GOT3 (cell line): ENCODE data around the gene ARHGDIG.
"Not testable (repeated sequence)": the region's sequence is repeated elsewhere in the genome, so short reads cannot be mapped to it uniquely, and the experiment has no call there.

Experiments
- DNase-seq: peaks from one replicate; lab custom pipeline; 2025; ENCODE audit warnings: mixed read lengths; lab: John Stamatoyannopoulos, UW

Gene ARHGDIG

GRCh38 chr16:280552-280951, at the start of gene ARHGDIG:
TSS of gene ARHGDIG (plus strand) at chr16:280591. CDS start at chr16:280681, 90 bp downstream.
- DNase-seq: no peak

GRCh38 chr16:230949-231348, 49.4 kb upstream of the ARHGDIG start:
- DNase-seq: no peak

DNA sequence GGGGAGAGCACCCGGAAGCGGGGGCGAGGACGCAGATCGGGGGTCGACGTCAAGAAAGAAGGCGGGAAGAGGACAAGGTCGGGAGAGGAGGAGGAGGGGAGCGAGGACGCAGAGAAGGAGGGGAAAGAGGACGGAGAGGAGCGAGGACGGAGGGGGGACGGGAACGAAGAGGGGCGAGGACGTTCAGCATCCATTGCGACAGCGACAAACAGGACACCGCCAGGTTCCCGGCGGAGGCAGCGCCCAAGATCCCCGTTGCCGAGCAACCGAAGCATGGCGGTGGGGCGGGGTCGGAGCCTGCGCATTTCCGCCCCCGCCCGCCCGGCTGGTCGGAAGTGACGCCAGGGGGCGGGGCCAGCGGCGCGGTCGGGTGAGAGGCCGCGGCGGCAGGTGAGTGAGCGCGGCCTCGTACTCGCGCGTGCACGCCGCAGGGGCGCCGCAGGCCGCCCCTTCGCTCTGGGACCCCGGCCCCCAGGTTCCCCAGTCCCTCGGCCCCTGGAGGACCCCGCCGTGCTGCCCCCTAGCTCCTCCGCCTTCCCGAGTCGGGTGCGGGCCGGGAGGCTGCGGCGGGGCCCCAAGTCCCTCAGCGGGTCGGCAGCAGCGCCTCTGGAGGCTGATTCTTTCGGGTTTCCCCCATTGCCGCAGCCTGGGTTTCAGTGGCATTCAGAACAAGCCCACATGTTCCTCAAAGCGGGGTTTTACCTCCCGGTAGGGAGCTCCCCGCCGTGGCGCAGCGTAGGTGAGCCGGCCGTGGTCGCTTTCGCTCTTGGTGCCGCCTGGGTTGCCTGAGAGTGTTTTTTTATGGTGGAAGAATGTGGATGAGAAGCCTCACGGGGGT, 45.7 kb upstream of the ARHGDIG start, which contains the start of gene FAM234A:
Gene FAM234A (plus strand): TSS at position 354 of the 838 bp plus-strand sequence. CDS start 19,593 bp downstream, outside the sequence.
- DNase-seq: peak; percentile 67

- no peak for DNase-seq
Observed at GRCh38 chr16:239948-240277, 40.5 kb upstream of the ARHGDIG start.

DNA sequence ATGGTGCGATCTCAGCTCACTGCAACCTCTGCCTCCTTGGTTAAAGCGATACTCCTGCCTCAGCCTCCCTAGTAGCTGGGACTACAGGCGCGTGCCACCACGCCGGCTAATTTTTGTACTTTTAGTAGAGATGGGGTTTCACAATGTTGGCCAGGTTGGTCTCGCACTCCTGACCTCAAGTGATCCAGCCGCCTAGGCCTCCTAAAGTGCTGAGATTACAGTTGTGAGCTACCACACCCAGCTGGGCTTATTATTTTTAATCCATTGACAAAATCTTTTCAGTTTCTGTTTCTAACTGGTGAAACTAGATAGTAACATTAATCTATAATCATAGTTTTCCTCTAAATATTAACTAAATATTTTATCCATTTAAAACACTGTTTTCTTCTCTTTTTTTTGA, 39.8 kb upstream of the ARHGDIG start:
- DNase-seq: no peak

DNA sequence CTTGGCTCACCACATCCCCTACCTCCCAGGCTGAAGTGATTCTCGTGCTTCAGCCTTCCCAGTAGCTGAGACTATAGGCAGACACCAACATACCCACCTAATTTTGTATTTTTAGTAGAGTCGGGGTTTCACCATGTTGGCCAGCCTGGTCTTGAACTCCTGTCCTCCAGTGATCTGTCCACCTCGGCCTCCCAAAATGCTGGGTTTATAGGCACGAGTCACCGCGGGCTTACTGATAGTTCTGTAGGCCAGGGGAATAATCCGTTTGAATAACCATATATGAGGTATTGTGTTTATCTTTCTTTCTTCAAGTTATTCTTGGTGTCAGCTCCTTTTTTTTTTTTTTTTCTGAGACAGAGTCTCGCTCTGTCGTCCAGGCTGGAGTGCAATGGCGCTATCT, 38.1 kb upstream of the ARHGDIG start:
- no peak for DNase-seq

GRCh38 chr16:243348-243747, 37.0 kb upstream of the ARHGDIG start:
- no peak for DNase-seq

- DNase-seq: no peak
Observed at GRCh38 chr16:245105-245504, 35.3 kb upstream of the ARHGDIG start.

DNA sequence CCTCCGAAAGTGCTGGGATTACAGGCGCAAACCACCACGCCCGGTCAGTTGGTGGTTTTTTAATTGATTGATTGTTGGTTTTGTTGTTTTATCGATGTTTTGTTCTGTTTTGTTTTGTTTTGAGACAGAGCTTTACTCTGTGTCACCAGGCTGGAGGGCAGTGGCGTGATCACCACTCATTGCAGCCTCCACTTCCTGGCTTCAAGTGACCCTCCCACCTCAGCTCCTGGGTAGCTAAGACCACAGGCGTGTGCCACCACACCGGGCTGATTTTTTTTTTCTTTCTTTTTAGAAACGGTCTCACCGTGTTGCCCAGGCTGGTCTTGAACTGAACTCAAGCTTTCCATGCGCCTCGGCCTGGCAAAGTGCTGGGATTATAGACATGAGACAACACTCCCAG, 33.4 kb upstream of the ARHGDIG start:
- no peak for DNase-seq

GRCh38 chr16:249431-249830, 31.0 kb upstream of the ARHGDIG start:
- DNase-seq: no peak

GRCh38 chr16:252366-253337, 27.7 kb upstream of the ARHGDIG start:
- DNase-seq: no peak

- DNase-seq: no peak
Observed at GRCh38 chr16:253833-254232, 26.6 kb upstream of the ARHGDIG start.

DNA sequence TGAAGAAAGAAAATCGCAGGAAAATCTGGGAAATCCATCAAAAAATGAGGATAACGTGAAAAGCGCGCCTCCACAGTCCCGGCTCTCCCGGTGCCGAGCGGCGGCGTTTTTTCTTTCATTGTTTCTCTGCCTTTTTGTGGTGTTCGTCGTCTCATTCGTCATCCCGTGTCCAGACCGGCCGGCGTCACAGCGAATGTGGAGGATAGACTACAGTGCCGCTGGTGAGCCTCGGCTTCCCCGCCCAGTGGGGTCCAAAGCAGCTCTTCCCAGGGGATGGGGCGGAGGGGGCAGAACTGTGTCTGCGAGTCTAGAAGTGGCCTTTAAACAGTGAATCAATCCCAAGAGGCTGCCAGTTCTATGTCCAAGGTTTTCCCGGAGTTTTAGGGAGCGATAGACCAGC, 25.9 kb upstream of the ARHGDIG start:
- no peak for DNase-seq

GRCh38 chr16:255183-255582, 25.2 kb upstream of the ARHGDIG start:
- no peak for DNase-seq

DNA sequence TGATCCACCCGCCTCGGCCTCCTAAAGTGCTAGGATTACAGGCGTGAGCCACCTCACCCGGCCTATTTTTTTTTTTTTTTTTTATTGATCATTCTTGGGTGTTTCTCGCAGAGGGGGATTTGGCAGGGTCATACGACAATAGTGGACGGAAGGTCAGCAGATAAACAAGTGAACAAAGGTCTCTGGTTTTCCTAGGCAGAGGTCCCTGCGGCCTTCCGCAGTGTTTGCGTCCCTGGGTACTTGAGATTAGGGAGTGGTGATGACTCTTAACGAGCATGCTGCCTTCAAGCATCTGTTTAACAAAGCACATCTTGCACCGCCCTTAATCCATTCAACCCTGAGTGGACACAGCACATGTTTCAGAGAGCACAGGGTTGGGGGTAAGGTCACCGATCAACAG, 22.3 kb upstream of the ARHGDIG start:
- DNase-seq: not testable (repeated sequence)

GRCh38 chr16:259226-259625, 21.2 kb upstream of the ARHGDIG start:
- DNase-seq: no peak

DNA sequence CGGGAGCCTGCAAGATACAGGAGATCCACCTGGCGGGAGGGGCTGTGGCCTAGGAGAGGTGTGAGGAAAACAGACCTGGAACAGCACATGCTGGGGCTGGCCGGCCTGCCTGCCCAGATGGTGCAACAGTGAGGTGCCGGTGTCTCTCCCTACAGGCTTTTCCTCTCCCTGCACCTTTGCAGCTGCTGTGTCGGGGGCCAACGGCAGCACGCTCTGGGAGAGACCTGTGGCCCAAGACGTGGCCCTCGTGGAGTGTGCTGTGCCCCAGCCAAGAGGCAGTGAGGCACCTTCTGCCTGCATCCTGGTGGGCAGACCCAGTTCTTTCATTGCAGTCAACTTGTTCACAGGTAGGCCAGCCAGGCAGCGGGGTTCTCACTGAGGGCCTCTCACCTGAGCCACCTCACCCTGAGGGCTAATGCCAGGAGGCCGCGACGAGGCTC, 20.6 kb upstream of the ARHGDIG start:
- DNase-seq: no peak

DNA sequence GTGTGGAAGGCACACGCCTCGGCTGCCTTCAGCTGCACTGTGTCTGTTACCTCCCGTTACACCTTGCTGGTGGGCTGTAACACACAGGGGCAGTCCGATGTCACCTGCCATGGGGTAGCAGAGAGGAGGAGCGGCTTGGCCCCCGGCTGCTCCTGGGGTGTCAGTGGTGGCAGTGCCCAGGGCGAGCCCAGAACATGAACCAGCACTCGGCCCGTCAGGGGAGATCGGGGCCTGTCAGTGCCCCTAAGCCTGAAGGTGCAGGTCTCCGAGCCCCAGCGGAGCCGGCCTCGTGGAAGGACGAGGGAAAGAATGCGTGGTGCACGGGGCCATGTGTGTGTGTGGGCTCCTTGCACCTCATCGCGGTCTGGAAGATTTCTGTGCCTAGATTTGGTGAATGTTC, 20.1 kb upstream of the ARHGDIG start:
- DNase-seq: no peak

DNA sequence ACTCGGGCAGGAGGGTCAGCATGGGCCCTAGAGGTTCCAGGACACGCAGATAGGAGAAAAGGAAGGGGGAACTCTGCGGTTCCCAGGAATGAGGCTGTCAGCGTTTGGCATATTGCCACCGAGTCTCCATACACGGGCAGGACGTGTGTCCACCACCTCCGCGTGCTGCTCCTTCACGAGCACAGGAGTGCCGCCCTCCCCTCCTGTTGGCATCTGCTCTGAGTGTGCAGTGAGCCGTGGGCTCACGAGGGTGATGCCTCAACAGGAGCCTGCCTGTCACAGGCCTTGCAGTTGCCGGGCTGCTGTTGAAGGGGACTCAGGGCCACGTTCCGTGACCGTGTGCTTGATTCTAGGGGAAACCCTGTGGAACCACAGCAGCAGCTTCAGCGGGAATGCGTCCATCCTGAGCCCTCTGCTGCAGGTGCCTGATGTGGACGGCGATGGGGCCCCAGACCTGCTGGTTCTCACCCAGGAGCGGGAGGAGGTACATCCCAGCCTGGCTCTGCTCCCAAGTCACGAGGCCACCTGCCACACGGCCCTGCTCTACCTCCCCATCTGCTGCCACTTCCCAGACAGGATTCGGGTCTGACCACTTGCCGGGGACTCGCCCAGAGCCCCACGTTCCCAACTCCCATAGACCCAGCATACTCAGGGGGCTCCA, 19.2 kb upstream of the ARHGDIG start:
- no peak for DNase-seq

GRCh38 chr16:262121-262745, 18.2 kb upstream of the ARHGDIG start:
- DNase-seq: no peak

GRCh38 chr16:263182-263774, 17.1 kb upstream of the ARHGDIG start:
- no peak for DNase-seq
